Lung (tissue), 12 donors: ENCODE data around the gene COPS8. TPM values are rescaled to one million over a fixed set of nuclear protein-coding genes. Genes with fewer than 3 reads are reported as not detected.
A peak's percentile ranks its signal among the peaks of the same experiment; 100 is the strongest.

Experiments used
- ATAC-seq: fragments of 200-7000 bp; cut with Tn5 transposase; one replicate; pipeline ENCODE4 v1.9.1; 2020; ENCODE audit warnings: moderate number of reproducible peaks; ENCODE audit not compliant: insufficient read depth, low FRiP score
- DNase-seq, 3 donors: peaks; one replicate each; pipeline ENCODE4 v3.0.0-alpha.2; 2013 to 2017
- H3K27ac ChIP-seq, 2 donors: one replicate each; pipeline ENCODE4 v1.5.1; 2013; ENCODE audit warnings: mild to moderate bottlenecking in 2 of 2, moderate library complexity in 2 of 2, control low read depth in 1 of 2, inconsistent platforms in 1 of 2, low read depth in 1 of 2, low read length in 1 of 2
- H3K27me3 ChIP-seq, 3 donors: one replicate each; pipeline ENCODE4 v1.5.1; 2013; ENCODE audit warnings: low read length in 2 of 3; ENCODE audit not compliant: control insufficient read depth in 3 of 3, insufficient read depth in 3 of 3
- H3K36me3 ChIP-seq, 4 donors: one replicate each; pipeline ENCODE4 v1.5.1; 2013; ENCODE audit warnings: low read length in 4 of 4, mild to moderate bottlenecking in 1 of 4, moderate library complexity in 1 of 4; ENCODE audit not compliant: control insufficient read depth in 4 of 4, insufficient read depth in 4 of 4
- H3K4me1 ChIP-seq, 5 donors: one replicate each; pipeline ENCODE4 v1.5.1; 2013; ENCODE audit warnings: low read length in 5 of 5, mild to moderate bottlenecking in 2 of 5, moderate library complexity in 1 of 5; ENCODE audit not compliant: control insufficient read depth in 5 of 5, insufficient read depth in 5 of 5
- H3K4me3 ChIP-seq: one replicate; pipeline ENCODE4 v1.5.1; 2013; ENCODE audit warnings: mild to moderate bottlenecking, control low read depth, moderate library complexity
- H3K9ac ChIP-seq, 2 donors: one replicate each; pipeline ENCODE4 v1.5.1; 2013; ENCODE audit warnings: low read length in 2 of 2, control low read depth in 1 of 2; ENCODE audit not compliant: insufficient read depth in 1 of 2
- H3K9me3 ChIP-seq, 4 donors: one replicate each; pipeline ENCODE4 v1.5.1; 2013; ENCODE audit warnings: low read length in 3 of 4, mild to moderate bottlenecking in 1 of 4, moderate library complexity in 1 of 4; ENCODE audit not compliant: control insufficient read depth in 4 of 4, insufficient read depth in 3 of 4
- CTCF ChIP-seq: IDR thresholded peaks from 2 replicates; pipeline ENCODE4 v1.5.1; 2012; ENCODE audit warnings: mild to moderate bottlenecking; ENCODE audit errors: control extremely low read depth, extremely low read depth
- WGBS, 2 donors: extraction: QIAGEN DNeasy Blood & Tissue Kit; methylation state at CpG; one replicate each; pipeline ENCODE4 v1.1.7; 2013; 5-methylcytosine and 5-hydroxymethylcytosine counted together
- polyA plus RNA-seq, 2 donors: library from polyadenylated mRNA; stranded (reverse); fragments of 200-250 nt; gene quantifications; one replicate each; pipeline ENCODE4 v1.2.1, GENCODE V29; 2013
- total RNA-seq, 2 donors: library from RNA; depleted of rRNA in 1 of 2; stranded (reverse); fragments of >200 nt in 1 of 2; gene quantifications; one replicate each; pipeline ENCODE4 v1.2.1, GENCODE V29; 2014 to 2021
- donor health status: control.
- donor health status: control.
- donor health status: Bipolar disorder and iron deficiency.
- donor health status: healthy.
- donor health status: DM: yes; HTN: yes; CAD: no.

COPS8 gene
- total and polyA plus RNA-seq, 4 donors: 24.7 to 70.5 (median 36.2) TPM

- Histone ChIP-seq H3K9ac (peak overlapping the region in 1 of 2 donors; percentile 53), H3K27me3 (no peaks in the 10 kb centered on the region), H3K9me3 (no peaks in the 10 kb centered on the region), H3K4me3 (no peak overlapping the region), H3K36me3 (no peaks in the 10 kb centered on the region), H3K4me1 (peaks cover 0 to 20% (median 10%) of the 10 kb centered on the region in 5 donors), H3K27ac (no peak overlapping the region)
- ATAC-seq (no peak), DNase-seq (peak; percentile 74 to 91 (median 89))
- TF ChIP-seq CTCF: peak; percentile 47
- 34 to 43% methylated on average over 15 of the region's 15 CpGs for WGBS, 2 donors
These were observed 25.0 kb upstream of the COPS8 start for GRCh38 chr2:237060534-237061312.

- no peaks in the 10 kb centered on the region for H3K36me3 ChIP-seq
- H3K9me3 ChIP-seq: no peaks in the 10 kb centered on the region
- ATAC-seq: no peak
- no peaks in the 10 kb centered on the region for H3K27me3 ChIP-seq
- DNase-seq: no peak
- no peak for TF ChIP-seq CTCF
- no peak overlapping the region for H3K4me3 ChIP-seq
- 83 to 84% methylated on average over 12 of the region's 12 CpGs for WGBS, 2 donors
- peaks cover 0 to 15% (median 5%) of the 10 kb centered on the region in 5 donors for H3K4me1 ChIP-seq
- H3K9ac ChIP-seq: no peak overlapping the region
- no peak overlapping the region for H3K27ac ChIP-seq
These were observed 24.3 kb upstream of the COPS8 start for GRCh38 chr2:237061356-237061755.

- H3K27me3 ChIP-seq: no peaks in the 10 kb centered on the region
- H3K4me1 ChIP-seq: peaks cover 0 to 19% (median 8%) of the 10 kb centered on the region in 5 donors
- TF ChIP-seq CTCF: no peak
- no peak overlapping the region for H3K4me3 ChIP-seq
- no peak for DNase-seq
- 94 to 97% methylated on average over 4 of the region's 4 CpGs for WGBS, 2 donors
- no peaks in the 10 kb centered on the region for H3K36me3 ChIP-seq
- no peak overlapping the region for H3K9ac ChIP-seq
- no peak for ATAC-seq
- no peaks in the 10 kb centered on the region for H3K9me3 ChIP-seq
- no peak overlapping the region for H3K27ac ChIP-seq
These were observed 23.1 kb upstream of the COPS8 start for GRCh38 chr2:237062585-237062984.
